ENCODE measurements around the gene ARID3B. TPM values are rescaled to one million over a fixed set of nuclear protein-coding genes. Genes with fewer than 3 reads are reported as not detected.

Gene ARID3B
- total RNA-seq, 1 donor = 3.6 TPM

GRCh38 chr15:74500401-74500800, 40.6 kb upstream of the ARID3B start:
- no peak for DNase-seq (ENCODE audit: insufficient read length, low spot score, missing footprints)
- no peak overlapping the region for H2AFZ ChIP-seq (ENCODE audit: low read length)
- no peaks in the 10 kb centered on the region for H4K20me1 ChIP-seq (ENCODE audit: insufficient read depth, low read length)
- TF ChIP-seq, protein P1, sequence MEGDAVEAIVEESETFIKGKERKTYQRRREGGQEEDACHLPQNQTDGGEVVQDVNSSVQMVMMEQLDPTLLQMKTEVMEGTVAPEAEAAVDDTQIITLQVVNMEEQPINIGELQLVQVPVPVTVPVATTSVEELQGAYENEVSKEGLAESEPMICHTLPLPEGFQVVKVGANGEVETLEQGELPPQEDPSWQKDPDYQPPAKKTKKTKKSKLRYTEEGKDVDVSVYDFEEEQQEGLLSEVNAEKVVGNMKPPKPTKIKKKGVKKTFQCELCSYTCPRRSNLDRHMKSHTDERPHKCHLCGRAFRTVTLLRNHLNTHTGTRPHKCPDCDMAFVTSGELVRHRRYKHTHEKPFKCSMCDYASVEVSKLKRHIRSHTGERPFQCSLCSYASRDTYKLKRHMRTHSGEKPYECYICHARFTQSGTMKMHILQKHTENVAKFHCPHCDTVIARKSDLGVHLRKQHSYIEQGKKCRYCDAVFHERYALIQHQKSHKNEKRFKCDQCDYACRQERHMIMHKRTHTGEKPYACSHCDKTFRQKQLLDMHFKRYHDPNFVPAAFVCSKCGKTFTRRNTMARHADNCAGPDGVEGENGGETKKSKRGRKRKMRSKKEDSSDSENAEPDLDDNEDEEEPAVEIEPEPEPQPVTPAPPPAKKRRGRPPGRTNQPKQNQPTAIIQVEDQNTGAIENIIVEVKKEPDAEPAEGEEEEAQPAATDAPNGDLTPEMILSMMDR (IDR thresholded peaks at IDR 0.05; ENCODE audit: extremely low read depth, low read depth, low read length) = no peak
- peaks cover 4% of the 10 kb centered on the region for H3K4me1 ChIP-seq (ENCODE audit: insufficient read depth, low read length)
- H3K9me3 ChIP-seq (ENCODE audit: low read depth, low read length) = no peaks in the 10 kb centered on the region
- H3K27me3 ChIP-seq (ENCODE audit: insufficient read depth, low read length) = no peaks in the 10 kb centered on the region
- H3K79me2 ChIP-seq (ENCODE audit: insufficient read depth, low read length) = no peaks in the 10 kb centered on the region
- H3K27ac ChIP-seq (ENCODE audit: low read depth, low read length) = no peak overlapping the region
- no peak overlapping the region for H3K4me2 ChIP-seq (ENCODE audit: insufficient read depth, low read length)
- no peaks in the 10 kb centered on the region for H3K36me3 ChIP-seq (ENCODE audit: insufficient read depth, low read length)
- no peak overlapping the region for H3K4me3 ChIP-seq (ENCODE audit: insufficient read depth, low read length)

GRCh38 chr15:74502301-74502700, 38.7 kb upstream of the ARID3B start:
- Histone ChIP-seq H3K79me2 (ENCODE audit: insufficient read depth, low read length) (no peaks in the 10 kb centered on the region), H3K27me3 (ENCODE audit: insufficient read depth, low read length) (no peaks in the 10 kb centered on the region), H3K27ac (ENCODE audit: low read depth, low read length) (no peak overlapping the region), H3K4me2 (ENCODE audit: insufficient read depth, low read length) (no peak overlapping the region), H3K4me3 (ENCODE audit: insufficient read depth, low read length) (no peak overlapping the region), H2AFZ (ENCODE audit: low read length) (no peak overlapping the region), H3K36me3 (ENCODE audit: insufficient read depth, low read length) (no peaks in the 10 kb centered on the region), H3K9me3 (ENCODE audit: low read depth, low read length) (no peaks in the 10 kb centered on the region), H3K4me1 (ENCODE audit: insufficient read depth, low read length) (peaks cover 12% of the 10 kb centered on the region), H4K20me1 (ENCODE audit: insufficient read depth, low read length) (no peaks in the 10 kb centered on the region)
- DNase-seq (ENCODE audit: insufficient read length, low spot score, missing footprints) = peak; percentile 43
- TF ChIP-seq, protein P1 (IDR thresholded peaks at IDR 0.05; ENCODE audit: extremely low read depth, low read depth, low read length) = no peak

DNA sequence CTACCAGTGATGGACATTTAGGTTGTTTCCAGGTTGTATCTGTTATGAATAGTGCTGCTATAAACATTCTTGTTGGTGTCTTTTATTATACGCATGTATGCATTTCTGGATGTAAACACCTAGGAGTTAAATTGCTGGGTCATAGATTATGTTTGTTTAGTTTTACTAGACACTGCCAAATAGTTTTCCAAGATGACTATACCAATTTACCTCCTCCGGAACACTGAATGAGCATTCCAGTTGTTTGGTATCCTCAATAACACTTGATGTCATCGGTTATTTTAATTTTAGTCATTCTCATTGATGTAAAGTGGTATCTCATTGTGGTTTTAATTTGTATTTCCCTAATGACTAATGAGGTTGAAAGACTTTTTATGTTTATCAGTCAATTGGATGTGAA, 36.6 kb upstream of the ARID3B start:
- Histone ChIP-seq H2AFZ (ENCODE audit: low read length) (no peak overlapping the region), H3K36me3 (ENCODE audit: insufficient read depth, low read length) (no peaks in the 10 kb centered on the region), H3K27ac (ENCODE audit: low read depth, low read length) (no peak overlapping the region), H3K79me2 (ENCODE audit: insufficient read depth, low read length) (no peaks in the 10 kb centered on the region), H3K27me3 (ENCODE audit: insufficient read depth, low read length) (no peaks in the 10 kb centered on the region), H3K9me3 (ENCODE audit: low read depth, low read length) (no peaks in the 10 kb centered on the region), H3K4me2 (ENCODE audit: insufficient read depth, low read length) (no peak overlapping the region), H3K4me1 (ENCODE audit: insufficient read depth, low read length) (peaks cover 8% of the 10 kb centered on the region), H3K4me3 (ENCODE audit: insufficient read depth, low read length) (no peak overlapping the region), H4K20me1 (ENCODE audit: insufficient read depth, low read length) (no peaks in the 10 kb centered on the region)
- TF ChIP-seq, protein P1 (IDR thresholded peaks at IDR 0.05; ENCODE audit: extremely low read depth, low read depth, low read length) = no peak
- no peak for DNase-seq (ENCODE audit: insufficient read length, low spot score, missing footprints)

DNA sequence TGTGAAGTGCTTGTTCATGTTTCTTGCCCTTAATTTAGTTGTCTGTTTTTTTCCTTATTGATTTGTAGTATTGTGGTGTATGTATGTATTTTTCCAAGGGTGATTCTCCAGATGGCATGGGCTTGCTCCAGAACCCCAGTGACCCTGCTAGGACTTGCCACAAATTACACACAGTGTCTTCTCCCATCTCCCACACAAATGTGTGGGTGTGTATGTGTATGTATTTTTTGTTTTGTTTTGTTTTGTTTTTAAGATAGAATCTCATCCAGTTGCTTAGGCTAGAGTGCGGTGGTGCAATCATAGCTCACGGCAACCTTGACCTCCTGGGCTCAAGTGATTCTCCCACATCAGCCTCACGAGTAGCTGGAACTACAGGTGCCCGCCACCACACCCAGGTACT, 36.2 kb upstream of the ARID3B start:
- peaks cover 8% of the 10 kb centered on the region for H3K4me1 ChIP-seq (ENCODE audit: insufficient read depth, low read length)
- H3K79me2 ChIP-seq (ENCODE audit: insufficient read depth, low read length) = no peaks in the 10 kb centered on the region
- H3K27ac ChIP-seq (ENCODE audit: low read depth, low read length) = no peak overlapping the region
- no peak overlapping the region for H3K4me2 ChIP-seq (ENCODE audit: insufficient read depth, low read length)
- H4K20me1 ChIP-seq (ENCODE audit: insufficient read depth, low read length) = no peaks in the 10 kb centered on the region
- no peak overlapping the region for H3K4me3 ChIP-seq (ENCODE audit: insufficient read depth, low read length)
- no peaks in the 10 kb centered on the region for H3K36me3 ChIP-seq (ENCODE audit: insufficient read depth, low read length)
- no peaks in the 10 kb centered on the region for H3K27me3 ChIP-seq (ENCODE audit: insufficient read depth, low read length)
- DNase-seq (ENCODE audit: insufficient read length, low spot score, missing footprints) = no peak
- no peak overlapping the region for H2AFZ ChIP-seq (ENCODE audit: low read length)
- TF ChIP-seq, protein P1 (IDR thresholded peaks at IDR 0.05; ENCODE audit: extremely low read depth, low read depth, low read length) = no peak
- no peaks in the 10 kb centered on the region for H3K9me3 ChIP-seq (ENCODE audit: low read depth, low read length)
